Neutrophil (primary cell): Measurements from ENCODE around the gene TIMM21.

Experiments
- H3K27ac ChIP-seq: fragments of 200-600 bp; sonication (generic); 2 replicates; pipeline ENCODE4 v1.5.1; 2016; ENCODE audit warnings: mild to moderate bottlenecking, moderate library complexity
- H3K27me3 ChIP-seq: fragments of 200-600 bp; sonication (generic); 2 replicates; pipeline ENCODE4 v1.6.0; 2016; ENCODE audit warnings: mild to moderate bottlenecking
- H3K36me3 ChIP-seq: fragments of 200-600 bp; sonication (generic); 2 replicates; pipeline ENCODE4 v1.5.1; 2017
- H3K4me1 ChIP-seq, 2 experiments: fragments of 200-600 bp in 1 of 2; sonication (generic) in 1 of 2; 1 replicate in 1 of 2; 2 replicates in 1 of 2; pipeline versions ENCODE4 v1.5.1 to v1.6.1; 2013 to 2016; ENCODE audit warnings: low read depth in 1 of 2, low read length in 1 of 2, mild to moderate bottlenecking in 1 of 2, moderate library complexity in 1 of 2; ENCODE audit not compliant: control insufficient read depth in 1 of 2, insufficient read depth in 1 of 2
- H3K4me3 ChIP-seq, 2 experiments: fragments of 200-600 bp in 1 of 2; sonication (generic) in 1 of 2; 1 replicate in 1 of 2; 2 replicates in 1 of 2; pipeline ENCODE4 v1.5.1; 2013 to 2016; ENCODE audit warnings: low read depth in 1 of 2, low read length in 1 of 2, mild to moderate bottlenecking in 1 of 2, moderate library complexity in 1 of 2
- H3K9me3 ChIP-seq: fragments of 200-600 bp; sonication (generic); 2 replicates; pipeline ENCODE4 v1.5.1; 2016
- TF ChIP-seq, protein P1 (sequence below): fragments of 200-600 bp; sonication (generic); IDR thresholded peaks from 2 replicates; pipeline ENCODE4 v1.5.1; 2016; ENCODE audit warnings: antibody characterized with exemption

TIMM21 gene

GRCh38 chr18:74114116-74114515, 34.2 kb upstream of the TIMM21 start:
- Histone ChIP-seq H3K27ac (no peak overlapping the region), H3K27me3 (no peaks in the 10 kb centered on the region), H3K4me1 (no peaks in the 10 kb centered on the region), H3K4me3 (no peak overlapping the region), H3K36me3 (no peaks in the 10 kb centered on the region), H3K9me3 (no peaks in the 10 kb centered on the region)
- TF ChIP-seq, protein P1, sequence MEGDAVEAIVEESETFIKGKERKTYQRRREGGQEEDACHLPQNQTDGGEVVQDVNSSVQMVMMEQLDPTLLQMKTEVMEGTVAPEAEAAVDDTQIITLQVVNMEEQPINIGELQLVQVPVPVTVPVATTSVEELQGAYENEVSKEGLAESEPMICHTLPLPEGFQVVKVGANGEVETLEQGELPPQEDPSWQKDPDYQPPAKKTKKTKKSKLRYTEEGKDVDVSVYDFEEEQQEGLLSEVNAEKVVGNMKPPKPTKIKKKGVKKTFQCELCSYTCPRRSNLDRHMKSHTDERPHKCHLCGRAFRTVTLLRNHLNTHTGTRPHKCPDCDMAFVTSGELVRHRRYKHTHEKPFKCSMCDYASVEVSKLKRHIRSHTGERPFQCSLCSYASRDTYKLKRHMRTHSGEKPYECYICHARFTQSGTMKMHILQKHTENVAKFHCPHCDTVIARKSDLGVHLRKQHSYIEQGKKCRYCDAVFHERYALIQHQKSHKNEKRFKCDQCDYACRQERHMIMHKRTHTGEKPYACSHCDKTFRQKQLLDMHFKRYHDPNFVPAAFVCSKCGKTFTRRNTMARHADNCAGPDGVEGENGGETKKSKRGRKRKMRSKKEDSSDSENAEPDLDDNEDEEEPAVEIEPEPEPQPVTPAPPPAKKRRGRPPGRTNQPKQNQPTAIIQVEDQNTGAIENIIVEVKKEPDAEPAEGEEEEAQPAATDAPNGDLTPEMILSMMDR: no peak

GRCh38 chr18:74115046-74115445, 33.3 kb upstream of the TIMM21 start:
- H3K27me3 ChIP-seq: no peaks in the 10 kb centered on the region
- no peak overlapping the region for H3K4me3 ChIP-seq
- H3K36me3 ChIP-seq: no peaks in the 10 kb centered on the region
- TF ChIP-seq, protein P1: no peak
- no peaks in the 10 kb centered on the region for H3K9me3 ChIP-seq
- no peak overlapping the region for H3K27ac ChIP-seq
- no peaks in the 10 kb centered on the region for H3K4me1 ChIP-seq

GRCh38 chr18:74116633-74117554, 31.4 kb upstream of the TIMM21 start:
- Histone ChIP-seq H3K27ac (no peak overlapping the region), H3K4me3 (no peak overlapping the region), H3K9me3 (no peaks in the 10 kb centered on the region), H3K36me3 (no peaks in the 10 kb centered on the region), H3K27me3 (peaks cover under 1% of the 10 kb centered on the region), H3K4me1 (no peaks in the 10 kb centered on the region)
- TF ChIP-seq, protein P1: no peak

DNA sequence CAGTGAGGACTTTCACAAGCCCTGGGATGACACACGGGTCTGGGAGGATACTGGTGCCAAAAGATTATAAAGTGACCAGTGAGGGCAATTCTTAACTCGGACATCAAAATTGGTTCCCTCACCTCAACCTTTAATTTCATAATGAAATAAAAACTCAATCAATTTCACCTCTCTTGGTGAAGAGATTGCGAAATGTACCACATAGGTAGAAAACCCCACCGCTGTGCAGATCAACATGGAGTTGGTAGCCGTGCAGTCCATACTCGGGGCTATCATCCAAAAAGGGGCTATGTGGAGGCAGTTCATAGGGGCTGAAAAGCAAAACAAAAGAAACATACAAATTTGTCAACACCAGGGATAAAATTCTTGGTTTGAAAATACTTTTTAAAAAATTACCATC, 25.1 kb upstream of the TIMM21 start:
- TF ChIP-seq, protein P1: no peak
- no peaks in the 10 kb centered on the region for H3K9me3 ChIP-seq
- no peak overlapping the region for H3K4me3 ChIP-seq
- peaks cover 15% of the 10 kb centered on the region for H3K27me3 ChIP-seq
- H3K36me3 ChIP-seq: no peaks in the 10 kb centered on the region
- no peak overlapping the region for H3K27ac ChIP-seq
- H3K4me1 ChIP-seq: no peaks in the 10 kb centered on the region

DNA sequence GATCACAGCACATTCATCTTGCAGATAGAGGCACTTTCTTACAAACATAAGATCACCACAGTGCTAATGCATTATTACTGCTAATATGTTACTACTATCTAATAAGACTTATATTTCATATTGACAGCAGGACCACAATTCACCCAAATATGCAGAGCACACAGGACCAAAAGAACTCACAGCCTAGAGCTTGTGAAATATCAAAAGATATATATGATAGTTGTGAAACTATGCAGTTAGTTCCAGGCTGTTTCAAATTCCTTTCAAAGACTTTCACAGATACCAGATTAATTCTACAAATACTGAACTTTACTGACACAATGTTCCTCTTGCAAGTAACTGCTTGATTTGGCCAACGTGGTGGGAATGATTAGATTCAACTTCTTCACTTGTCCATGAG, 23.7 kb upstream of the TIMM21 start:
- H3K4me3 ChIP-seq: no peak overlapping the region
- TF ChIP-seq, protein P1: no peak
- no peak overlapping the region for H3K27ac ChIP-seq
- H3K27me3 ChIP-seq: peaks cover 24% of the 10 kb centered on the region
- H3K9me3 ChIP-seq: no peaks in the 10 kb centered on the region
- H3K36me3 ChIP-seq: no peaks in the 10 kb centered on the region
- H3K4me1 ChIP-seq: no peaks in the 10 kb centered on the region
